Measurements from ENCODE around the gene FAM187B.

DNA sequence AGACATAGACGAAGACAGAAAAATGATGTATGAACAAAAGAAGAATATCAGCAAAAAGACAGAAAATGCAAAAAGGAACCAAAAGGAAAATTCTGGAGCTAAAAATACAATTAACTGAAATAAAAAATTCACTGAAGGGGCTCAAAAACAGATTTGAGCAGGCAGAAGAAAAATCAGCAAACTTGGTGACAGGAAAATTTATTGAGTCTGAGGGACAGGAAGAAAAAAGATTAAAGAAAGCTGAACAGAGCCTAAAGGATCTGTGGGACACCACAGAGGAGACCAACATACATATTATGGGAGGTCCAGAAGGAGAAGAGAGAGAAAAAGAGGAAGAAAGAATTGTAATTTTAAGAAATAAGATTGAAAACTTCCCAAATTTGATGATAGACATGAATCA, 12.9 kb upstream of the FAM187B start:
- TF ChIP-seq, protein P1, sequence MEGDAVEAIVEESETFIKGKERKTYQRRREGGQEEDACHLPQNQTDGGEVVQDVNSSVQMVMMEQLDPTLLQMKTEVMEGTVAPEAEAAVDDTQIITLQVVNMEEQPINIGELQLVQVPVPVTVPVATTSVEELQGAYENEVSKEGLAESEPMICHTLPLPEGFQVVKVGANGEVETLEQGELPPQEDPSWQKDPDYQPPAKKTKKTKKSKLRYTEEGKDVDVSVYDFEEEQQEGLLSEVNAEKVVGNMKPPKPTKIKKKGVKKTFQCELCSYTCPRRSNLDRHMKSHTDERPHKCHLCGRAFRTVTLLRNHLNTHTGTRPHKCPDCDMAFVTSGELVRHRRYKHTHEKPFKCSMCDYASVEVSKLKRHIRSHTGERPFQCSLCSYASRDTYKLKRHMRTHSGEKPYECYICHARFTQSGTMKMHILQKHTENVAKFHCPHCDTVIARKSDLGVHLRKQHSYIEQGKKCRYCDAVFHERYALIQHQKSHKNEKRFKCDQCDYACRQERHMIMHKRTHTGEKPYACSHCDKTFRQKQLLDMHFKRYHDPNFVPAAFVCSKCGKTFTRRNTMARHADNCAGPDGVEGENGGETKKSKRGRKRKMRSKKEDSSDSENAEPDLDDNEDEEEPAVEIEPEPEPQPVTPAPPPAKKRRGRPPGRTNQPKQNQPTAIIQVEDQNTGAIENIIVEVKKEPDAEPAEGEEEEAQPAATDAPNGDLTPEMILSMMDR (IDR thresholded peaks at IDR 0.05) = no peak
- TF ChIP-seq POLR2A (IDR thresholded peaks at IDR 0.05) = no peak
